GM10266 (cell line): Measurements from ENCODE around the gene DYNLL1.

Experiments
- DNase-seq: peaks from one replicate; pipeline ENCODE4 v3.0.0; 2012; ENCODE audit errors: extremely low spot score
- CTCF ChIP-seq: IDR thresholded peaks from 2 replicates; pipeline ENCODE4 v1.5.1; 2012; ENCODE audit warnings: mild to moderate bottlenecking, low read depth; ENCODE audit not compliant: control insufficient read depth, insufficient read depth; ENCODE audit errors: missing control alignments

Gene DYNLL1

DNA sequence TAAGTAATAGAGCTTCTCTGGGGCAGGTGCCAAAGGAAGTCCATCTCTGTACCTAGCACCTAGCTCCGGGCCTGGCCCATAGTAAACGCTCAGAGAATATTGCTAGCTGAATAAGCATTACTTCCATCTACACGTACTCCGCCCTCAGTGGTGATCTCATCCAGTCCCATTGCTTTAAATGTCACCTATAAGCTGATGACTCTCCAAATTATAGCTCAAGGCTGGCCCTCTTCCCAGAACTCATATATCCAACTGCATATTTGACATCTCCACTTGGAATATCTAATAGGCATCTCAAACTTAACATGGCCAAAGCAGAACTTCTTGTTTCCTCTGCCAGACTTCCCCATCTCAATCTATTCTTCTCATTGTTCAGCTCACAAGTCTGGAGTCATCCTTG lies 6.9 kb upstream of the DYNLL1 start:
- no peak for TF ChIP-seq CTCF
- DNase-seq: no peak

DNA sequence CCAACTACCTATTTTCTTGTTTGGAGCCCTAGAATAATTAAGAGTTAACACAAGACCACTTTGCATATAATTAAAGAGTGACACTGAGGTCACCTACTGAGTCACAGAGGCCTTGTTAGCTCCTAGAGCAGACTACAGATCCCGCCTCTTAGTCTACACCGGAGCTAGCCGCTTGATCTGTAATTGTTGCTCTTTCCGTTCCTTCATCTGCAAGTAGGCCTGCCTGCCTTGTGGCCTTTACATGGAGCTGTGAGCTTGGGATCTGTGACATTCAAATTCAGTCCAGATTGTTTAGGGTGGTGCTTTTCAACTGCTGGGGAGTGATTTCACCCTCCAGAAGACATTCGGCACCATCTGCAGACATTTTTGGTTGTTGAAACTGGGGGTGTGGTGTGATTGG lies 5.6 kb upstream of the DYNLL1 start:
- TF ChIP-seq CTCF: no peak
- DNase-seq: no peak

- TF ChIP-seq CTCF: no peak
- DNase-seq: no peak
Observed at GRCh38 chr12:120490833-120491512, 4.9 kb upstream of the DYNLL1 start.

GRCh38 chr12:120495186-120495730 lies 655 bp upstream of the DYNLL1 start:
- DNase-seq: peak; percentile 35
- no peak for TF ChIP-seq CTCF

DNA sequence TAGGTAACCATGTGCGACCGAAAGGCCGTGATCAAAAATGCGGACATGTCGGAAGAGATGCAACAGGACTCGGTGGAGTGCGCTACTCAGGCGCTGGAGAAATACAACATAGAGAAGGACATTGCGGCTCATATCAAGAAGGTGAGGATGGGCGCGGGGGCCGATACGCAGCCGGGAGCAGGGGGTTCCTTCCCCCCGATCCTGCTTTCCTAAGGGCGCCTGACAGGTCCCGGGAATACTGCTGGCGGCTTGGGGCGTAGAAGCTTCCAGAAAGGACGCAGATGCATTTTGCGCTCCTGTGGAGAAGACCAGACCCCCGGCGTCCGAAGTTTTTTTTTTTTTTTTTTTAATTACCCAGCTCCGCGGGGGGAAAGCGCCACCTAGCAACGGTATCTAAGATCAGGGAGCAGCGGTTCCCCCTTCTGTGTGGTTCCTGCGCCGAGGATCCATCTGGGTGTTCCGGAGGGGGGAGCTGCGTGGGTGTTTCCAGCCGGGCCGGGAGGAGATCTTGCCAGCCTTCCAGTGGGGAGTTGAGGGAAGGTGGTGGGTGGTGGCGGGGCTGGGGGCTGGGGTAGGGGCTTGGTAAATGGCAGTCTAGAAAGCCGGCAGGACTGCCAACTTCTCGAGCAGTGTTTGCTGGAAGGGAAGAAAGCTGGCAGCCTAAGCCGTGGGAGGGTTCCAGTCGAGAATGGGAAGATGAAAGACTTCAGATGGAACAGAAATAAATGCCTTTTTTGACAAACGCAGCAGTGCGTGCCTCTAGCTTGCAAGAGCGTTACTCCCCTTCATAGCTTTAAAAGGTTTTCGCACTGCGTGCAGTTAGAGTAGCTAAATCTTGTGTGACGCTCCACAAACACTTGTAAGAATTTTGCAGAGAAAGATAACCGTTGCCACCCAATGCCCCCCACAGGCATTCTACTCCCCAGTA lies 764 bp downstream of the DYNLL1 start:
- peak; percentile 69 for DNase-seq
- peak; percentile 40 for TF ChIP-seq CTCF

DNA sequence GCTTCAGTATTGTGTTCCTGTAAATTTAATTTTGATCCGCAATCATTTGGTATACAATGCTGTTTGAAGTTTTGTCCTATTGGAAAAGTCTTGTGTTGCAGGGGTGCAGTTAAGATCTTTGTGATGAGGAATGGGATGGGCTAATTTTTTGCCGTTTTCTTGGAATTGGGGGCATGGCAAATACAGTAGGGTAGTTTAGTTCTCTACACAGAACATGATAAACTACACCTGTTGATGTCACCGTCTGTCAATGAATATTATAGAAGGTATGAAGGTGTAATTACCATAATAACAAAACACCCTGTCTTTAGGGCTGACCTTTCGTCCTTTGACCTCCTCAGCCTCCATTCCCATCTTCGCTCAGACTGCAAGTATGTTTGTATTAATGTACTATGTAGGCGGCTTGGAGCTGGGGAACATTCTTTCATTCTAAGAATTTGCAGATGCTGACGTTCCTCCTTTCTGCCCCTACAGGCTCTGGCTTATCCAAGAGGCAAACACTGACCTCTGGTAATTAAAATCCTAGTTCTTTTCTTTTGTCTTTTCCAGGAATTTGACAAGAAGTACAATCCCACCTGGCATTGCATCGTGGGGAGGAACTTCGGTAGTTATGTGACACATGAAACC lies 1.7 kb downstream of the DYNLL1 start:
- DNase-seq: no peak
- TF ChIP-seq CTCF: no peak
